Rectal smooth muscle tissue (tissue), 1 donor: ENCODE measurements around the gene GCNT2.
A peak's percentile ranks its signal among the peaks of the same experiment; 100 is the strongest.
"Not testable (repeated sequence)": the region's sequence is repeated elsewhere in the genome, so short reads cannot be mapped to it uniquely, and the experiment has no call there.

Experiments used
- H3K27ac ChIP-seq: one replicate; pipeline ENCODE4 v1.7.0; 2013; ENCODE audit warnings: low read depth, low read length, inconsistent platforms
- H3K27me3 ChIP-seq: one replicate; pipeline ENCODE4 v1.7.0; 2013; ENCODE audit warnings: low read length; ENCODE audit not compliant: control insufficient read depth, insufficient read depth
- H3K36me3 ChIP-seq: one replicate; pipeline ENCODE4 v1.7.0; 2013; ENCODE audit warnings: low read length; ENCODE audit not compliant: control insufficient read depth, insufficient read depth
- H3K4me1 ChIP-seq: one replicate; pipeline ENCODE4 v1.7.0; 2013; ENCODE audit warnings: low read length; ENCODE audit not compliant: control insufficient read depth, insufficient read depth
- H3K4me3 ChIP-seq: one replicate; pipeline ENCODE4 v1.7.0; 2013; ENCODE audit warnings: low read length
- H3K9ac ChIP-seq: one replicate; pipeline ENCODE4 v1.7.0; 2013; ENCODE audit warnings: low read length

GCNT2 gene

GRCh38 chr6:10578723-10579122 is 57.6 kb downstream of the GCNT2 start:
- H3K27ac ChIP-seq, result no peak overlapping the region
- peaks cover under 1% of the 10 kb centered on the region for H3K36me3 ChIP-seq
- H3K9ac ChIP-seq, result no peak overlapping the region
- no peaks in the 10 kb centered on the region for H3K4me1 ChIP-seq
- no peak overlapping the region for H3K4me3 ChIP-seq
- H3K27me3 ChIP-seq, result no peaks in the 10 kb centered on the region

GRCh38 chr6:10579803-10580202 is 58.7 kb downstream of the GCNT2 start:
- no peaks in the 10 kb centered on the region for H3K4me1 ChIP-seq
- H3K4me3 ChIP-seq, result no peak overlapping the region
- H3K36me3 ChIP-seq, result no peaks in the 10 kb centered on the region
- H3K27ac ChIP-seq, result peak overlapping the region; percentile 16
- no peaks in the 10 kb centered on the region for H3K27me3 ChIP-seq
- H3K9ac ChIP-seq, result no peak overlapping the region

- no peak overlapping the region for H3K9ac ChIP-seq
- H3K36me3 ChIP-seq, result no peaks in the 10 kb centered on the region
- H3K27me3 ChIP-seq, result no peaks in the 10 kb centered on the region
- H3K27ac ChIP-seq, result no peak overlapping the region
- no peaks in the 10 kb centered on the region for H3K4me1 ChIP-seq
- no peak overlapping the region for H3K4me3 ChIP-seq
These were observed 59.4 kb downstream of the GCNT2 start for GRCh38 chr6:10580570-10580969.

DNA sequence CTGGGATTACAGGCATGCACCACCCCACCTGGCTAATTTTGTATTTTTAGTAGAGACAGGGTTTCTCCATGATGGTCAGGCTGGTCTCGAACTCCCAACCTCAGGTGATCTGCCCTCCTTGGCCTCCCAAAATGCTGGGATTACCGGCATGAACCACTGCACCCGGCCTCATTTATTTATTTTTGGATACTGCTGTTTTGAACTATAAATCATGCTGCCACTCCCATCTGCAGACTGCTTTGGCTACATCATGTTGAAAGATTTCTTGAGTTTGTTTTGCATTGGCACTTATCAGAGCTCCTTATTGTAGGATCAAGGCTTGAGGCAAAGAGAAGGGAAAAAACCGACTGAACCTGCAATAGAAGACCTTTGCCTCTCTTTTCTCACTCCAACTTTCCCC is 60.3 kb downstream of the GCNT2 start:
- H3K36me3 ChIP-seq, H3K27me3 ChIP-seq, H3K9ac ChIP-seq, H3K4me1 ChIP-seq, H3K4me3 ChIP-seq, H3K27ac ChIP-seq: not testable (repeated sequence)

DNA sequence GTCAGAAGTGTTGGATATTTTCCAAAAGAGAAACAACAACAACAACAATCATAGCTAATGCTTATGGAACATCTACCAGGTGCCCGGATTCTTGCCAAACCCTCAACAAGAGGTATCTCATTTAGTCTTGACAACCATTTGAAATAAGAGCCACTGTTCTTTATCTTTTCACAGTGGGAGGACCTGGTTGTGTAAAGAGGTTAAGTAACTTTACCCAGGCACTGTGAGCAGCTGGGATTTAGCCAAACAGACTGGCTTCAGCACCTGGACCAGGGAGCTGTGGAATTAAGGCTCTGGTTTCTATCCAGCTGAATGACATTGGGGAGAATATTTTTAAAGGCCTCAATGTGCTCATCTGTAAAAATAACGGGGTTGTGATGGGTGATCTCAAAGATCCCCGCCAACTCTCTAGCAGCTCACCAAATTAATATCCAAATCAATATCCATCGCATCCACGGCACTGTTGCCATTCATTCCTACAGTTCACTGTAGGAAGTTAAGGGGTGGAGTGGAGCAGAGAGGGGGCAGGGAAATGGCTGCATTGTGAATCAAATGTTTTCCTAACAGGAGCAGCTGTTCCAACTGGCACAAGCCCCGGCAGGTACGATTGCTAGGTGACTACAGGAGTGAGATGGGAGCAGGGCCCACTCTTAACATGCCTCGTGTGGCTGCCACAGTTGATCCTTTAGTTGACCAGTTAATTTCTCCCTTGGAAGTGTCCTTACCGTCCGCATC is 61.8 kb downstream of the GCNT2 start:
- Histone ChIP-seq H3K27me3 (no peaks in the 10 kb centered on the region), H3K4me1 (peaks cover 6% of the 10 kb centered on the region), H3K36me3 (no peaks in the 10 kb centered on the region), H3K9ac (no peak overlapping the region), H3K4me3 (no peak overlapping the region), H3K27ac (no peak overlapping the region)

DNA sequence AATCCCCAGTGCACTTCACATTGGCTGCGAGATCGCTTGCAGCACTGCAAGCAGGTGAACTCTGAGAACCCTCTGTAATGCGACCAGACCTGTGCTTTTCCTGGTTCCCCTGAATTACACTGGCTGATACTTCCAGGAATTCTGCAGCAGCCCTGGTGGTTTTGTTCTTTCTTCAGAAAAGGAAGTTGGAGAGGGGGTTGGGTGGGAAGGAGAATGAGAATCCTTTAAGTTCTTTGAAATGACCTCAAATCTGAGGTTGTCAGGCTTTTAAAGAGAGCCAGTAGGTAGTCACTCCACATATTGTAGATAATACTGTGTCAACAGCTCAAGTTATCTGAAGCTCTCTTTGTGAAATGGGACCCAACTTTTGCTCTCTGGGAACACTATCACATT is 62.4 kb downstream of the GCNT2 start:
- H3K27me3 ChIP-seq, result no peaks in the 10 kb centered on the region
- no peaks in the 10 kb centered on the region for H3K36me3 ChIP-seq
- H3K9ac ChIP-seq, result no peak overlapping the region
- no peak overlapping the region for H3K27ac ChIP-seq
- peaks cover 8% of the 10 kb centered on the region for H3K4me1 ChIP-seq
- no peak overlapping the region for H3K4me3 ChIP-seq

DNA sequence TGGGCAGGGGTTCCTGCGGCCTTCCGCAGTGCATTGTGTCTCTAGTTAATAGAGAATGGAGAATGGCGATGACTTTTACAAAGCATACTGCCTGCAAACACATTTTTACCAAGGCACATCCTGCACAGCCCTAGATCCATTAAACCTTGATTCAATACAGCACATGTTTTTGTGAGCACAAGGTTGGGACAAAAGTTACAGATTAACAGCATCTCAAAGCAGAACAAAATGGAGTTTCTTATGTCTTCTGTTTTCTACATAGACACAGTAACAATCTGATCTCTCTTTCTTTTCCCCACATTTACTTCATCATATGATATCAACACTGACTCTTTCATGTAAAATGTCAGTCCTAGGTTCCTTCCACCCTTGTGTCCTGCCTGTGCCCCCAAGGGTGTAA is 63.5 kb downstream of the GCNT2 start:
- no peaks in the 10 kb centered on the region for H3K36me3 ChIP-seq
- H3K4me1 ChIP-seq, result peaks cover 13% of the 10 kb centered on the region
- H3K27me3 ChIP-seq, result no peaks in the 10 kb centered on the region
- no peak overlapping the region for H3K9ac ChIP-seq
- no peak overlapping the region for H3K4me3 ChIP-seq
- no peak overlapping the region for H3K27ac ChIP-seq

- H3K36me3 ChIP-seq, result no peaks in the 10 kb centered on the region
- H3K4me1 ChIP-seq, result peaks cover 13% of the 10 kb centered on the region
- peak overlapping the region; percentile 15 for H3K27ac ChIP-seq
- H3K27me3 ChIP-seq, result no peaks in the 10 kb centered on the region
- H3K9ac ChIP-seq, result no peak overlapping the region
- H3K4me3 ChIP-seq, result no peak overlapping the region
These were observed 64.2 kb downstream of the GCNT2 start for GRCh38 chr6:10585209-10585845.

DNA sequence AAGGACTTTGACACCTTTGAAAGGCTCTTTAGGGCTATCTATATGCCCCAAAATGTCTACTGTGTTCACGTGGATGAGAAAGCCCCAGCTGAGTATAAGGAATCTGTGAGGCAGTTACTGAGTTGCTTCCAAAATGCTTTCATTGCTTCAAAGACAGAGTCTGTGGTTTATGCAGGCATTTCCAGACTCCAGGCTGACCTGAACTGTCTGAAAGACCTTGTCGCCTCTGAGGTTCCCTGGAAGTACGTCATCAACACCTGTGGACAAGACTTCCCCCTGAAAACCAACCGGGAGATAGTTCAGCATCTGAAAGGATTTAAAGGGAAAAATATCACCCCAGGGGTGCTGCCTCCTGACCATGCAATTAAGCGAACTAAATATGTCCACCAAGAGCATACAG is 65.2 kb downstream of the GCNT2 start:
- H3K4me3 ChIP-seq, result no peak overlapping the region
- H3K9ac ChIP-seq, result no peak overlapping the region
- H3K27ac ChIP-seq, result peak overlapping the region; percentile 15
- H3K36me3 ChIP-seq, result no peaks in the 10 kb centered on the region
- no peaks in the 10 kb centered on the region for H3K27me3 ChIP-seq
- peaks cover 13% of the 10 kb centered on the region for H3K4me1 ChIP-seq

DNA sequence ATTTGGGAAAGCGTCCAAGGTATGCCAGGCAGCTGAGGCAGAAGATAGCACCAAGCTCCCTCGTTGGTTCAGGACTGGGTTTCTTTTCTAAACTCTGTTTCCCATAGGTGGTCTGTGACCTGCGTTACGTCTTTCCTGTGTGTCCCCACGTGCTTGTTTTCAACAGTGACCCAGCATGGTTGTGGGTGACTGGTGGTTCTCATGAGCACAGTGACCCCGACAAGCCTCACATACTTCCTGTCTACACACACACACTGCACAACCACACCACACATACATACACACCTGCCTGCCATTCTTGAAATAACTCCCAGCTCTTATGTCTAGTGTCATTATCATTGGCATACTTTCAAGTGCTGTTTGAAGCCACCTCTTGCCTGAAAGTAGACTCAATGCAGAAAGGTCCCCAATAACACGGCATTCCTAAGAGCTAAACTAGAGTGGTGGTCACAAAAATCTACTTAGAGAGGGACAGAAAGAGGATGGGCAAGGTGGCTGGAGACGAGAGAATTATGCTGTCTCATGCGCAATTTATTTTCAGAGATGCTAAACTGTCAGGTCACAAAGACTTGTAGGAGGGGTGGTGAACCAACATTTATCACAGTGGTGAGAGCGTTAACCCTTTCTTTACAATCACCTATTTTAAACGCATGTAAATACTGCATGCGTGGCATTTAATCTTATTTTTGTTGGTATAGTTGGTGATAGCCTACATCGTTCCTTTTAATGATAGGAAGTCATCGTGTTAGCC is 66.7 kb downstream of the GCNT2 start:
- no peak overlapping the region for H3K27ac ChIP-seq
- H3K27me3 ChIP-seq, result no peaks in the 10 kb centered on the region
- peak overlapping the region; percentile 12 for H3K4me3 ChIP-seq
- peaks cover 13% of the 10 kb centered on the region for H3K4me1 ChIP-seq
- H3K9ac ChIP-seq, result no peak overlapping the region
- no peaks in the 10 kb centered on the region for H3K36me3 ChIP-seq

- Histone ChIP-seq H3K9ac (no peak overlapping the region), H3K27me3 (no peaks in the 10 kb centered on the region), H3K4me3 (peak overlapping the region; percentile 12), H3K27ac (peak overlapping the region; percentile 17), H3K36me3 (no peaks in the 10 kb centered on the region), H3K4me1 (peaks cover 13% of the 10 kb centered on the region)
These were observed 67.6 kb downstream of the GCNT2 start for GRCh38 chr6:10588562-10589428.

DNA sequence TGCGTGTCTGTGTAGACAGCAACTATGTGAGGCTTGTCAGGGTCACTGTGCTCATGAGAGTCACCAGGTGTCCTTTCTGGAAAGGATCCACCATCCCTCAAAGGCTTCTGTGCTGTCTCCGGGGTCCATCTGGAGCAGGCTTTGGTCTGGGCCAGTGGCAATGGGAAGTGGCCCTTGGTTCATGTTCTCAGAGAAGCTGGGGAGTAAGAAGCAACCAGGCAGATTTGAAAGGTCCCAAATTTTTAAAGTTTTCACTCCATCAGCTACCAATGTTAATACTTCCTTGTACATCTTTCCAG is 68.2 kb downstream of the GCNT2 start:
- H3K9ac ChIP-seq, result no peak overlapping the region
- no peaks in the 10 kb centered on the region for H3K27me3 ChIP-seq
- no peaks in the 10 kb centered on the region for H3K36me3 ChIP-seq
- no peak overlapping the region for H3K4me3 ChIP-seq
- peaks cover 13% of the 10 kb centered on the region for H3K4me1 ChIP-seq
- no peak overlapping the region for H3K27ac ChIP-seq
